ENCODE measurements around the gene CD99L2. TPM values are rescaled to one million over a fixed set of nuclear protein-coding genes. Genes with fewer than 3 reads are reported as not detected.

CD99L2 gene
- total RNA-seq, 1 experiment from 2014 or later, result 156 TPM

GRCh38 chrX:150926791-150927190 lies 28.3 kb upstream of the CD99L2 start:
- H3K27me3 ChIP-seq (ENCODE audit: control insufficient read depth, insufficient read depth, low read length), result no peaks in the 10 kb centered on the region
- no peak overlapping the region for H3K4me3 ChIP-seq (ENCODE audit: low read depth in 2 of 2, low read length in 2 of 2)
- TF ChIP-seq, protein P1, sequence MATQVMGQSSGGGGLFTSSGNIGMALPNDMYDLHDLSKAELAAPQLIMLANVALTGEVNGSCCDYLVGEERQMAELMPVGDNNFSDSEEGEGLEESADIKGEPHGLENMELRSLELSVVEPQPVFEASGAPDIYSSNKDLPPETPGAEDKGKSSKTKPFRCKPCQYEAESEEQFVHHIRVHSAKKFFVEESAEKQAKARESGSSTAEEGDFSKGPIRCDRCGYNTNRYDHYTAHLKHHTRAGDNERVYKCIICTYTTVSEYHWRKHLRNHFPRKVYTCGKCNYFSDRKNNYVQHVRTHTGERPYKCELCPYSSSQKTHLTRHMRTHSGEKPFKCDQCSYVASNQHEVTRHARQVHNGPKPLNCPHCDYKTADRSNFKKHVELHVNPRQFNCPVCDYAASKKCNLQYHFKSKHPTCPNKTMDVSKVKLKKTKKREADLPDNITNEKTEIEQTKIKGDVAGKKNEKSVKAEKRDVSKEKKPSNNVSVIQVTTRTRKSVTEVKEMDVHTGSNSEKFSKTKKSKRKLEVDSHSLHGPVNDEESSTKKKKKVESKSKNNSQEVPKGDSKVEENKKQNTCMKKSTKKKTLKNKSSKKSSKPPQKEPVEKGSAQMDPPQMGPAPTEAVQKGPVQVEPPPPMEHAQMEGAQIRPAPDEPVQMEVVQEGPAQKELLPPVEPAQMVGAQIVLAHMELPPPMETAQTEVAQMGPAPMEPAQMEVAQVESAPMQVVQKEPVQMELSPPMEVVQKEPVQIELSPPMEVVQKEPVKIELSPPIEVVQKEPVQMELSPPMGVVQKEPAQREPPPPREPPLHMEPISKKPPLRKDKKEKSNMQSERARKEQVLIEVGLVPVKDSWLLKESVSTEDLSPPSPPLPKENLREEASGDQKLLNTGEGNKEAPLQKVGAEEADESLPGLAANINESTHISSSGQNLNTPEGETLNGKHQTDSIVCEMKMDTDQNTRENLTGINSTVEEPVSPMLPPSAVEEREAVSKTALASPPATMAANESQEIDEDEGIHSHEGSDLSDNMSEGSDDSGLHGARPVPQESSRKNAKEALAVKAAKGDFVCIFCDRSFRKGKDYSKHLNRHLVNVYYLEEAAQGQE (IDR thresholded peaks at IDR 0.05; ENCODE audit: insufficient read depth in 1 of 2, low read depth in 2 of 2, low read length in 1 of 2), result no peak
- TF ChIP-seq, protein P2, sequence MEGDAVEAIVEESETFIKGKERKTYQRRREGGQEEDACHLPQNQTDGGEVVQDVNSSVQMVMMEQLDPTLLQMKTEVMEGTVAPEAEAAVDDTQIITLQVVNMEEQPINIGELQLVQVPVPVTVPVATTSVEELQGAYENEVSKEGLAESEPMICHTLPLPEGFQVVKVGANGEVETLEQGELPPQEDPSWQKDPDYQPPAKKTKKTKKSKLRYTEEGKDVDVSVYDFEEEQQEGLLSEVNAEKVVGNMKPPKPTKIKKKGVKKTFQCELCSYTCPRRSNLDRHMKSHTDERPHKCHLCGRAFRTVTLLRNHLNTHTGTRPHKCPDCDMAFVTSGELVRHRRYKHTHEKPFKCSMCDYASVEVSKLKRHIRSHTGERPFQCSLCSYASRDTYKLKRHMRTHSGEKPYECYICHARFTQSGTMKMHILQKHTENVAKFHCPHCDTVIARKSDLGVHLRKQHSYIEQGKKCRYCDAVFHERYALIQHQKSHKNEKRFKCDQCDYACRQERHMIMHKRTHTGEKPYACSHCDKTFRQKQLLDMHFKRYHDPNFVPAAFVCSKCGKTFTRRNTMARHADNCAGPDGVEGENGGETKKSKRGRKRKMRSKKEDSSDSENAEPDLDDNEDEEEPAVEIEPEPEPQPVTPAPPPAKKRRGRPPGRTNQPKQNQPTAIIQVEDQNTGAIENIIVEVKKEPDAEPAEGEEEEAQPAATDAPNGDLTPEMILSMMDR (IDR thresholded peaks at IDR 0.05), result no peak
- no peak for TF ChIP-seq SIN3A (IDR thresholded peaks at IDR 0.05; ENCODE audit: borderline replicate concordance, insufficient read depth, low read depth, low read length)
- no peak for TF ChIP-seq POLR2AphosphoS5 (IDR thresholded peaks at IDR 0.05; ENCODE audit: low read depth, low read length)
- no peak for TF ChIP-seq TCF7L2 (IDR thresholded peaks at IDR 0.05; ENCODE audit: low read depth, low read length)
- no TSS peak for BruUV-seq (replicated peaks)
- H3K4me1 ChIP-seq (ENCODE audit: control insufficient read depth, insufficient read depth, low read length), result peaks cover 7% of the 10 kb centered on the region
- intact Hi-C loops (cut with micrococcal nuclease; ENCODE audit: unreplicated experiment), result no loop called here
- POLR2A ChIA-PET, result no interaction called here
- DNase-seq (ENCODE audit: low read depth, low spot score), result no peak
- no peaks in the 10 kb centered on the region for H3K36me3 ChIP-seq (ENCODE audit: control insufficient read depth, insufficient read depth, low read length)
- ATAC-seq, result no peak
- no peaks in the 10 kb centered on the region for H3K9me3 ChIP-seq (ENCODE audit: control insufficient read depth, insufficient read depth, low read depth, low read length)
- in situ Hi-C loops (cut with HindIII; ENCODE audit: low pct_unique_long_range_greater_than_20kb, low sequenced_read_pairs), result no loop called here
- CTCF ChIA-PET, result interaction anchor here (0.7 kb wide), 1 partner anchor 155 kb away, joined by 4 read pairs; no protein-coding TSS in a partner anchor
- peak overlapping the region; percentile 12; the same call in 1 of the 2 replicates for H3K27ac ChIP-seq (ENCODE audit: low read length)

DNA sequence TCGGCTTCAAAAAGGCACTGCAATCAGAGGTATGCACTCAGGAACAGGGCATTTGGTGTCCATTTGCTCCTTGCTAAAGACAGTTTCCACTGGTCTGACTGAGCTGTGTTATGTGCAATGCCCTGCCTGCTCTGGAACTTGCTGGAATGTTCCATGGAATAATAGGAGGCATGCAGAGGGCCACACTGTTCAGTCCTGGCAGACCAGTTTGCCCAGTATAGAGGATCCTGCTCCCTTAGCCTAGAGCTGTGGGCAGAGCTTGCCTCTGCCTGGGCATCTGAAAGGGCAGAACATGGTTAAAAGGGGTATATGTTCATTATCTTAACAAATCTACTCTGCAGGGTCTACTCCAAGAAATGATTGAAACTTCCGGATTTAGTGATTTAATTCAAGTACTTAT lies 27.8 kb upstream of the CD99L2 start:
- Histone ChIP-seq H3K4me3 (ENCODE audit: low read depth in 2 of 2, low read length in 2 of 2) (no peak overlapping the region), H3K4me1 (ENCODE audit: control insufficient read depth, insufficient read depth, low read length) (peaks cover 7% of the 10 kb centered on the region), H3K27ac (ENCODE audit: low read length) (peak overlapping the region; percentile 12; the same call in 1 of the 2 replicates), H3K9me3 (ENCODE audit: control insufficient read depth, insufficient read depth, low read depth, low read length) (no peaks in the 10 kb centered on the region), H3K36me3 (ENCODE audit: control insufficient read depth, insufficient read depth, low read length) (no peaks in the 10 kb centered on the region), H3K27me3 (ENCODE audit: control insufficient read depth, insufficient read depth, low read length) (no peaks in the 10 kb centered on the region)
- intact Hi-C loops (cut with micrococcal nuclease; ENCODE audit: unreplicated experiment), result no loop called here
- ChIA-PET POLR2A (no interaction called here), CTCF (interaction anchor here (0.7 kb wide), 1 partner anchor 155 kb away, joined by 4 read pairs; no protein-coding TSS in a partner anchor)
- BruUV-seq (replicated peaks), result no TSS peak
- TF ChIP-seq SIN3A (IDR thresholded peaks at IDR 0.05; ENCODE audit: borderline replicate concordance, insufficient read depth, low read depth, low read length) (no peak), TCF7L2 (IDR thresholded peaks at IDR 0.05; ENCODE audit: low read depth, low read length) (no peak), POLR2AphosphoS5 (IDR thresholded peaks at IDR 0.05; ENCODE audit: low read depth, low read length) (no peak)
- TF ChIP-seq, protein P2 (IDR thresholded peaks at IDR 0.05), result no peak
- TF ChIP-seq, protein P1 (IDR thresholded peaks at IDR 0.05; ENCODE audit: insufficient read depth in 1 of 2, low read depth in 2 of 2, low read length in 1 of 2), result no peak
- in situ Hi-C loops (cut with HindIII; ENCODE audit: low pct_unique_long_range_greater_than_20kb, low sequenced_read_pairs), result no loop called here
- DNase-seq (ENCODE audit: low read depth, low spot score), result no peak
- peak; percentile 45; the same call in 1 of the 2 replicates for ATAC-seq
